HG03025 (cell line): ENCODE measurements around the gene BATF3.

ENCODE experiments used
- ATAC-seq: cut with Tn5 transposase; IDR thresholded peaks from one replicate; pipeline ENCODE4 v1.9.1; 2021; ENCODE audit warnings: mild to moderate bottlenecking, moderate library complexity; ENCODE audit not compliant: unreplicated experiment, low FRiP score

BATF3 gene

DNA sequence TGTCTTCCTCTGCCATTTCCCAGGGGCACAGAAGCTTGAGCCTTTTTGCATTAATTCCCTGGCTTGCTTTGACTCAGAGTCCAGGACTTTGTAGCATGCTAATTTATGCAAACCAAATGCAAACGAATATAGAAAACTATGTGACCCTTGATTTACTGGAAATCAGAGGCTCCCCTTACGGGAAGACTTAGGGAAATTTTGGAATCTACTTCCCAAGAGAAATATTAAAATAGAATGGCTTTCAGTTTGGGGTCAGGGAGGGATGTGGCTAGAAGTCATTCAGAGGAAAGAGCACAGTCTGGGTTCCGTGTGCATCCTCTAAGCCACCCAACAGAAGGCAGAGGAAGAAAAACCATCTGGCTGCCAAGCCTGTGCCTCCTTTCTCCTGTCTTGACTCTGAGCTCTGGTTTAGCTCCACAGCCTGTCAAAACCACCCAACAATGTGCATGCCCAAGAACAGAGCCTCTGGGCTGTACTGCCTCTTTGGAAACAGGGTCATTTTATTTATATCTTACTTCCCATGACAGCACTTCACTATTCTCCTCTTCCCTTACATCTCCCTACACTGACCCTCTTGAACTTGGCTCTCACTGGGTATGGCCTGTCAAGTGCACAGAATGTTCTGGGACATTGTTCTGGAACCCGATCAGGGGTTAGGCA lies 61.0 kb downstream of the BATF3 start:
- ATAC-seq: no peak

DNA sequence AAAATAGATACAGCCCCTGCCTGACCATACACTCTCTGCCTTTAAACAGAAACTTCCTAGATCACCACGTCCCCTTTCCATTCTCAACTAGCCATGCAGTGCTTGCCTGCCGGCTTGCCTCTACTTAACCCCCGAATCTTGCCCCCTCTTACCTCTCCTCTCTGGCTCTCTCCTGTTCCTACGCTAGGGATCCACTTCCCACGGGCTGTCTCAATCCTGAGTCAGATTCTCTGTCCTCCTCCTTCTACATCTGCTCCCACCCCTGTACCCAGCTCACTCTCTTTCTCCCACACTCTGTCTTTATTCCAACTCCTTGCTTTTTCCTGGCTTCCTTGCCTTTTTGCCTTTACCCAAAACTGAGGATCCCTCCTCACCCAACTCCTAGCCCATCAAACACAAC lies 61.7 kb downstream of the BATF3 start:
- ATAC-seq: no peak
